Keratinocyte (primary cell): ENCODE results near the gene SMG9.

ENCODE experiments used
- EZH2 ChIP-seq: IDR thresholded peaks from one replicate; pipeline ENCODE4 v1.6.1; 2012; ENCODE audit warnings: inconsistent platforms, mild to moderate bottlenecking, low read length, moderate library complexity
- TF ChIP-seq, protein P1 (sequence below), 3 experiments: IDR thresholded peaks in 1 of 3; conservative IDR thresholded peaks in 1 of 3; optimal IDR thresholded peaks in 1 of 3; 2 replicates in 2 of 3; 3 replicates in 1 of 3; pipeline versions ENCODE3 to v1.5.1; 2011; ENCODE audit warnings: low read length in 3 of 3, mild to moderate bottlenecking in 3 of 3, moderate library complexity in 2 of 3, control low read depth in 1 of 3, inconsistent platforms in 1 of 3; ENCODE audit not compliant: insufficient read depth in 2 of 3; ENCODE audit errors: extremely low read depth in 1 of 3

DNA sequence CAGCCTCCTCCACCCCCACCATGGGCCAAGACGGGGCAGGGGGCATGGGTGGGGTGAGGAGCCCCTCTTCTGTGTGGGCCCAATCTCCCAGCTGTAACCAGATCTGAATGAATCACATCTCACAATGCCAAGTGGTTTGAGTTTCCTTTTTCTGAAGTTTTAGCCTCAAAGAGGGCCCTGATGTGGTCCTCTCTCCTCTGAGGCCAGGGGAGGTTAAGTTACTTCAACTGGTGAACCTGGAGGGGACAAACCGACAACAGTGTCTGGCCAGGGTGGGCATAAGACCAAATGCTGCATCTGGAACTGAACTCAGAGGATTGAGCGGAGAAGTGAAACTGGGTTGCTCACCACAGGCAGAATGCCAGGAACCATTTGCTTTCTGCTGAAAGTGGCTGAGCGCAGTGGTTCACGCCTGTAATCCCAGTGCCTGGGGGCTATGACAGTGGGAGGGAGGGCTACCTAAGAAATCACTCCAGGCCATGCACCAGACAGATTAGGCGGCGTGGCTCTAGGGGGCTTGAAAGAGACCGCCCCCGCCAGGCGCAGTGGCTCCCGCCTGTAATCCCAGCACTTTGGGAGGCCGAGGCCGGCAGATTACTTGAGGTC is 54.3 kb downstream of the SMG9 start:
- TF ChIP-seq, protein P1, sequence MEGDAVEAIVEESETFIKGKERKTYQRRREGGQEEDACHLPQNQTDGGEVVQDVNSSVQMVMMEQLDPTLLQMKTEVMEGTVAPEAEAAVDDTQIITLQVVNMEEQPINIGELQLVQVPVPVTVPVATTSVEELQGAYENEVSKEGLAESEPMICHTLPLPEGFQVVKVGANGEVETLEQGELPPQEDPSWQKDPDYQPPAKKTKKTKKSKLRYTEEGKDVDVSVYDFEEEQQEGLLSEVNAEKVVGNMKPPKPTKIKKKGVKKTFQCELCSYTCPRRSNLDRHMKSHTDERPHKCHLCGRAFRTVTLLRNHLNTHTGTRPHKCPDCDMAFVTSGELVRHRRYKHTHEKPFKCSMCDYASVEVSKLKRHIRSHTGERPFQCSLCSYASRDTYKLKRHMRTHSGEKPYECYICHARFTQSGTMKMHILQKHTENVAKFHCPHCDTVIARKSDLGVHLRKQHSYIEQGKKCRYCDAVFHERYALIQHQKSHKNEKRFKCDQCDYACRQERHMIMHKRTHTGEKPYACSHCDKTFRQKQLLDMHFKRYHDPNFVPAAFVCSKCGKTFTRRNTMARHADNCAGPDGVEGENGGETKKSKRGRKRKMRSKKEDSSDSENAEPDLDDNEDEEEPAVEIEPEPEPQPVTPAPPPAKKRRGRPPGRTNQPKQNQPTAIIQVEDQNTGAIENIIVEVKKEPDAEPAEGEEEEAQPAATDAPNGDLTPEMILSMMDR (optimal IDR thresholded peaks at IDR 0.05 in 1 of 3, IDR thresholded peaks at IDR 0.05 in 1 of 3, conservative IDR thresholded peaks at IDR 0.05 in 1 of 3; ENCODE audit: extremely low read depth in 1 of 3, insufficient read depth in 2 of 3, low read length in 3 of 3), result no peak
- no peak for TF ChIP-seq EZH2
